Esophagus (tissue), 2 donors: ENCODE results near the gene TRAPPC12. TPM values are rescaled to one million over a fixed set of nuclear protein-coding genes. Genes with fewer than 3 reads are reported as not detected.
"Not testable (repeated sequence)": the region's sequence is repeated elsewhere in the genome, so short reads cannot be mapped to it uniquely, and the experiment has no call there.

Source experiments
- H3K27ac ChIP-seq, 2 donors: one replicate each; pipeline ENCODE4 v1.5.1; 2013; ENCODE audit warnings: low read depth in 2 of 2, mild to moderate bottlenecking in 2 of 2, inconsistent platforms in 1 of 2, low read length in 1 of 2, moderate library complexity in 1 of 2
- H3K27me3 ChIP-seq, 2 donors: one replicate each; pipeline ENCODE4 v1.6.1; 2013; ENCODE audit warnings: low read length in 2 of 2, control low read depth in 1 of 2, mild to moderate bottlenecking in 1 of 2; ENCODE audit not compliant: insufficient read depth in 2 of 2, control insufficient read depth in 1 of 2
- H3K36me3 ChIP-seq, 2 donors: one replicate each; pipeline ENCODE4 v1.6.1; 2013; ENCODE audit warnings: low read length in 1 of 2; ENCODE audit not compliant: control insufficient read depth in 2 of 2, insufficient read depth in 2 of 2
- H3K4me1 ChIP-seq, 2 donors: one replicate each; pipeline ENCODE4 v1.6.1; 2013; ENCODE audit warnings: low read length in 1 of 2; ENCODE audit not compliant: control insufficient read depth in 2 of 2, insufficient read depth in 2 of 2
- H3K4me3 ChIP-seq, 2 donors: one replicate each; pipeline ENCODE4 v1.5.1; 2013; ENCODE audit warnings: low read length in 2 of 2, mild to moderate bottlenecking in 2 of 2, low read depth in 1 of 2, moderate library complexity in 1 of 2
- H3K9me3 ChIP-seq, 2 donors: one replicate each; pipeline ENCODE4 v1.6.1; 2013; ENCODE audit warnings: mild to moderate bottlenecking in 2 of 2, low read depth in 1 of 2, low read length in 1 of 2, moderate library complexity in 1 of 2; ENCODE audit not compliant: control insufficient read depth in 2 of 2, insufficient read depth in 1 of 2
- WGBS, 2 donors: extraction: QIAGEN DNeasy Blood & Tissue Kit; methylation state at CpG; one replicate each; pipeline ENCODE4 v1.1.7; 2013; 5-methylcytosine and 5-hydroxymethylcytosine counted together
- polyA plus RNA-seq, 2 donors: library from polyadenylated mRNA; stranded (reverse); fragments of 200-250 nt; gene quantifications; one replicate each; pipeline ENCODE4 v1.2.3, GENCODE V29; 2013
- donor health status: healthy with polysubstance abuse.
- donor health status: Bipolar disorder and iron deficiency.

TRAPPC12 gene
- polyA plus RNA-seq, 2 donors = 43.6 to 64.2 TPM

- H3K9me3 ChIP-seq = peaks cover 0 to 11% of the 10 kb centered on the region in 2 donors
- H3K27ac ChIP-seq = no peak overlapping the region
- peaks cover 10 to 34% of the 10 kb centered on the region in 2 donors for H3K36me3 ChIP-seq
- 97% methylated on average over 10 of the region's 10 CpGs for WGBS, 2 donors
- no peaks in the 10 kb centered on the region for H3K27me3 ChIP-seq
- no peaks in the 10 kb centered on the region for H3K4me1 ChIP-seq
- H3K4me3 ChIP-seq = no peak overlapping the region
Observed at GRCh38 chr2:3446381-3446780, 66.9 kb downstream of the TRAPPC12 start.

GRCh38 chr2:3447186-3447585, 67.7 kb downstream of the TRAPPC12 start:
- not testable (repeated sequence) for H3K4me3 ChIP-seq, H3K4me1 ChIP-seq, H3K27ac ChIP-seq, H3K27me3 ChIP-seq
- peaks cover 0 to 11% of the 10 kb centered on the region in 2 donors for H3K9me3 ChIP-seq
- peaks cover 10 to 34% of the 10 kb centered on the region in 2 donors for H3K36me3 ChIP-seq
- 92 to 96% methylated on average over 6 of the region's 6 CpGs for WGBS, 2 donors

- Histone ChIP-seq H3K4me1 (no peaks in the 10 kb centered on the region), H3K9me3 (peaks cover 0 to 11% of the 10 kb centered on the region in 2 donors), H3K36me3 (peaks cover 10 to 34% of the 10 kb centered on the region in 2 donors), H3K27ac (no peak overlapping the region), H3K27me3 (no peaks in the 10 kb centered on the region), H3K4me3 (no peak overlapping the region)
- WGBS, 2 donors = 74 to 76% methylated on average over 9 of the region's 9 CpGs
Observed at GRCh38 chr2:3447789-3448317, 68.4 kb downstream of the TRAPPC12 start.

GRCh38 chr2:3448441-3448911, 69.0 kb downstream of the TRAPPC12 start:
- H3K36me3 ChIP-seq = peaks cover 9 to 38% of the 10 kb centered on the region in 2 donors
- peaks cover 0 to 11% of the 10 kb centered on the region in 2 donors for H3K9me3 ChIP-seq
- H3K27ac ChIP-seq = peak overlapping the region; percentile 12 to 41
- not testable (repeated sequence) for H3K4me1 ChIP-seq, H3K27me3 ChIP-seq, H3K4me3 ChIP-seq
- 75 to 82% methylated on average over 35 of the region's 35 CpGs for WGBS, 2 donors

- no peak overlapping the region for H3K4me3 ChIP-seq
- peaks cover 3 to 32% of the 10 kb centered on the region in 2 donors for H3K36me3 ChIP-seq
- H3K9me3 ChIP-seq = peaks cover 0 to 11% of the 10 kb centered on the region in 2 donors
- no peaks in the 10 kb centered on the region for H3K4me1 ChIP-seq
- H3K27me3 ChIP-seq = no peaks in the 10 kb centered on the region
- no peak overlapping the region for H3K27ac ChIP-seq
- 78% methylated on average over 13 of the region's 13 CpGs for WGBS, 2 donors
Observed at GRCh38 chr2:3449086-3449485, 69.6 kb downstream of the TRAPPC12 start.

- Histone ChIP-seq H3K9me3 (peaks cover 0 to 11% of the 10 kb centered on the region in 2 donors), H3K4me3 (no peak overlapping the region), H3K4me1 (no peaks in the 10 kb centered on the region), H3K27me3 (no peaks in the 10 kb centered on the region), H3K36me3 (peaks cover 2 to 31% of the 10 kb centered on the region in 2 donors), H3K27ac (no peak overlapping the region)
- 91 to 95% methylated on average over 11 of the region's 11 CpGs for WGBS, 2 donors
Observed at GRCh38 chr2:3449936-3450335, 70.4 kb downstream of the TRAPPC12 start.

- Histone ChIP-seq H3K36me3 (peaks cover 2 to 30% of the 10 kb centered on the region in 2 donors), H3K4me3 (no peak overlapping the region), H3K4me1 (no peaks in the 10 kb centered on the region), H3K27ac (no peak overlapping the region), H3K27me3 (no peaks in the 10 kb centered on the region), H3K9me3 (peaks cover 0 to 11% of the 10 kb centered on the region in 2 donors)
- 73 to 81% methylated on average over 16 of the region's 16 CpGs for WGBS, 2 donors
Observed at GRCh38 chr2:3450385-3451010, 71.0 kb downstream of the TRAPPC12 start.

GRCh38 chr2:3451169-3451568, 71.7 kb downstream of the TRAPPC12 start:
- Histone ChIP-seq H3K4me1 (no peaks in the 10 kb centered on the region), H3K36me3 (peaks cover 2 to 27% of the 10 kb centered on the region in 2 donors), H3K9me3 (peaks cover 0 to 11% of the 10 kb centered on the region in 2 donors), H3K4me3 (no peak overlapping the region), H3K27me3 (no peaks in the 10 kb centered on the region), H3K27ac (no peak overlapping the region)
- 92 to 97% methylated on average over 4 of the region's 4 CpGs for WGBS, 2 donors

GRCh38 chr2:3451926-3452671, 72.6 kb downstream of the TRAPPC12 start:
- peaks cover 2 to 30% of the 10 kb centered on the region in 2 donors for H3K36me3 ChIP-seq
- no peaks in the 10 kb centered on the region for H3K4me1 ChIP-seq
- H3K27me3 ChIP-seq = no peaks in the 10 kb centered on the region
- H3K9me3 ChIP-seq = peaks cover 0 to 7% of the 10 kb centered on the region in 2 donors
- no peak overlapping the region for H3K4me3 ChIP-seq
- H3K27ac ChIP-seq = no peak overlapping the region
- 94% methylated on average over 17 of the region's 17 CpGs for WGBS, 2 donors
